CD4-positive, alpha-beta T cell treated with Interleukin-17A for 4 hours (primary cell): Measurements from ENCODE around the gene KRT6A.

ENCODE experiments used
- DNase-seq: peaks from one replicate; pipeline ENCODE4 v3.0.0-alpha.2; 2020; ENCODE audit warnings: mixed read lengths

Gene KRT6A

DNA sequence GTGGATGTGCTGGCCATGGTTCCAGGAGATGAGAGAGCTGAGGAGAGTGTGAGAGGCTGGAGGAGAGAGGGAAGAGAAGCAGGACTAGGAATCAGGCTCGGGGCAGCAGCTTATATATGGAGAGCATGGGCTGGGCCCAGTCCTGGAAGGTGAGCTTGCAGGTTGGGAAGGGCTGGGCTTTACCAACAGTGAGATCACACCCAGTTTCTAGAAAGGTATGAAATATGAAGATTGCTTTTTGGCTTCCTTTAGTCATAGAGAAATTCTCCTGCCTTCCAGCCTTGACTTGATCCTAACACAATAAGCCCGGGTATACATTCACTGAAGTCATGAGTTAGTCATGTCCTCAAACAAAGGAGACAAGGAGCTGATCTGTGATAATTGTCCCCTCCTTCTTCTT is at the start of gene KRT6A:
TSS of gene KRT6A (minus strand) at position 86 of the 400 bp plus-strand sequence. CDS start at position 17, 69 bp downstream.
- no peak for DNase-seq

- peak; percentile 11 for DNase-seq
These were observed 49.1 kb upstream of the KRT6A start for GRCh38 chr12:52542157-52542556.

- no peak for DNase-seq
These were observed 48.7 kb upstream of the KRT6A start for GRCh38 chr12:52541709-52542108.

GRCh38 chr12:52540531-52540930 is 47.5 kb upstream of the KRT6A start:
- no peak for DNase-seq

DNA sequence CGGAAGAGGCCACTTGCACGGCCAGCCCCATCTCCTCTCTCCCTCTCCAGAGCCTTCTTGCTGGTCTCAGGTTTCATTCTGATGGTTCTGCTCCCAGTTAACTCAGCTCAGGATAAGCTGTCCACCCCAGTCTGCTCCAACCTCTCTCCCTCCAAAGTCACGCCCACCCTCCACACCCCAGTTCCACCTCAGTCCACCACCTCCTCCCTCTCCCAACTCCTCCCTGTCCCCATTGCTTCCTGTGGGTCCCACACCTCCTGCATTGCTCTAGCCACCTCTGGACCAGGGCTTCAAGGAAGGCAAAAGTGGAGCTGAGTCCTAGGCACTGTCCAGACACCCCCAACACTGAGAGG is 46.7 kb upstream of the KRT6A start:
- no peak for DNase-seq

DNA sequence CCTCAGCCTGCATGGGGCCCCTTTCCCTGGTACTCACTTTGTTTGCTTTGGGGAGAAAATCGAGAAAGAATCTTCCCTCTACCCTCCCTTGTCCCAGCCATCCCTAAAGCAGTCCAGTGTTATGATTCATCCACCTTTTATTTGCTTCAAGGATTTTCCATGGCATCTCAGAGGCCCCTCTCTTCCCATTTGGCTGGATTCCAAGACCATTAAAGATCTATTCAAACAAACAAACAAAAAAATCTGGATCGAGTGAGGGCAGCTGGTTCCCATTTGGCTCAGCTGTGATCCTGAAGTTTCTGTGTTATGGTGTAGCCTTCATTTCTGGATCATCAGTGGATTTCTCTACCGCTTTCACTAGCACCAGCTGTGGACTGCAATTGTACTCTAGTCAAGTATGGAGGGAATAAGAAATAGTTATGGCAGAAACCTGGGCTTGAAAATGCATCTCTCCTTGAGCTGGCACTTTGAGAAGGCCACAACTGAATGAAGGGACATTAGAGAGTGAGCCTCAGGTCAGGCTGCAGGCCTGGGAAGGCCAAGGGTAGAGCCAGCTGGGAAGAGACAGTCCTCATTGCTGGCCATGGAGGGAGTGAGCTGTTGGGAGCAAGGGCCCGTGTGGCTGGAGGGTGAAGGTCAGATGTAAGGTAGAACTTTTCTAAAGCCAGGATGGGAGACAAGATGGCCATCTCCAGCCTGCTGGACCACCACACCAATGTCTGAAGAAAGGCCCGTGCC is 46.2 kb upstream of the KRT6A start:
- DNase-seq, result no peak

DNA sequence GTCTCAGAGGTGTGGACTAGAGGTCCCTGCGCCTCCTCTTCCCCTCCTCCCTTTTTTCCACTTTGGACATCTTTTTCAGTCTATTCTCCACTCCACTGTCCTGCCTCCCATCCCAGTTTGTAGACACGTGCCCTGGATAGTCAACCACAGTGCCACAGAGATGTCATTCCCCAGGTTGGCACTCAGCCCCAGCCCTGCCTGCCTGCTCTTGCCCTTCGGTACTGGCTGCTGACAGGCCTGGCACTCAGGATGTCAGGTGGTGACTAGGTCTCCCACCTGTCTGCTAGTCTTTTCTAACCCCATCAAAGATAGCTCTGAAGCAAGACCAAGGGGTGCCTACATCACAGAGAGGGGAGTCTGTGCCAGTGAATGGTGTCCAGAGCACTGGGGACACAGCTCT is 44.0 kb upstream of the KRT6A start:
- DNase-seq, result no peak

DNA sequence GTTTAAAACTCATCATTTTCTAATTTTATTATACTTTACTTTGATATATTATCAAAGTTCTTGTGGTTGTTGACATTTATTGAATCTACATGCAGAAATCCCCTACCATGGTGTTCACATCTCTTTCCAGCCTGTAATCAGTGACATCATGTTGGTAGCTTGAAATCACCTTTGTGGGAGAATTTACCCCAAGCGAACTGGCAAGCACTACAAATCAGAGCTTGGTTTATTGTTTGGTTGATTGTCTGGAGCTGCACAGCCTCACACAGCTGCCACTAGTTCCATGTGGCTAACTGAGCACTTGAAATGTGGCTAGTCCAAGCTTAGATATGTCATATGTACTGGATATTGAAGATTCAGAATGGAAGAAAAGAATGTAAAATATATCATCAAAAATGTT is 42.5 kb upstream of the KRT6A start:
- no peak for DNase-seq

GRCh38 chr12:52534482-52534881 is 41.4 kb upstream of the KRT6A start:
- no peak for DNase-seq

GRCh38 chr12:52533686-52534470 is 40.8 kb upstream of the KRT6A start:
- no peak for DNase-seq

DNA sequence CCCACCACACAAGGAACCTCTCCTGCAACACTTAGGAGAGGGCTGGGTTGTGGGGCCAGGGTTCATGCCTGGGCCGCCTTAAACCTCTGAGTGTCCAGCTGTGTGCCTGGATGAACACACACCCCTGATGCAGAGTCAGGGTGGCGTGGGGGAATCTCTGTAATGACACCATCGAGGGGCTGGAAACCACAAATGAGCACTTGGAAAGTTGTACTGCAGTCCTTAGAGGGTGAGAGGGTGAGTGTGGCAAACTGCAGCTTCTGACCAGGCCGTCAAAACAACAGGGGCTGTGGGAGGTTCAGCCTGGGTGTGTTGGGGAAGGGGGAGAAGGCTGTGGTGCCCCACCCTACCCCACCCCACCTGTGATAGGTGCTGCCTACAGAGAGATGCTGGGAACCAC is 39.6 kb upstream of the KRT6A start:
- DNase-seq, result no peak

DNA sequence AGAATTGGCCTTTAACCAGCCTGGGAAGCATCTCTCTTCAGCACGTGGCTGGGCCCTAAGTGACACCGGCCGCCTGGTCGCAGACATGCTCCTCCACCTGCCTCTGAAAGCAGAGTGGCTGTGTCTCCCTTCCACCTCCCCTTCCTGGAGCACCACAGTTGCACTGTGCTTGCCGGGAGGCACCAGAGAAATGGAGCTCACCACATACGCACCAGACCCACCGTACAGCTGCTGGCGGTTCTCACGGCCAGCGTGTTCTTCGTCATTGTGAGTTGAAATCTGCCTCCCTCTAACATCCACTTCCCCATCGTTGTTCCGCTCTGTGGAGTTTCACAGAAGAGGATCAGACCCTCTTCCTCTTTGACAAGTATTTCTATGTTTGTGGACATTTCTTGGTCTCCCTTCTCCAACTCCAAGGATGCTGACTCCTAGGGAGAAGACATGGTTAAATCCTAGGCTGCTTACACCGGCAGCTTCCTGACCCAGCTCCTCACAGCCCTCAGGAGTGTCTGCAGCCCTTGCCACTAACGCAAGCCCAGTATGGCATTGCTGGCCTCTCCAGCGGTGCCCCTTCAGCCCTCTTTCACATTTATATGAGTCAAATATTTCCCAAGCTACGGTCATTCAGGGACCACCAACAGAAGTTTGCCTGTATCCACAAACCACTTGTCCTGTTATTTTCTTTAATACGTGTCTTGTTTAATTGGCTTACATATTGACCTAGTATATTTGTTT is 38.7 kb upstream of the KRT6A start:
- DNase-seq, result no peak

- DNase-seq, result no peak
These were observed 37.8 kb upstream of the KRT6A start for GRCh38 chr12:52530905-52531304.

- no peak for DNase-seq
These were observed 37.3 kb upstream of the KRT6A start for GRCh38 chr12:52530366-52530765.

DNA sequence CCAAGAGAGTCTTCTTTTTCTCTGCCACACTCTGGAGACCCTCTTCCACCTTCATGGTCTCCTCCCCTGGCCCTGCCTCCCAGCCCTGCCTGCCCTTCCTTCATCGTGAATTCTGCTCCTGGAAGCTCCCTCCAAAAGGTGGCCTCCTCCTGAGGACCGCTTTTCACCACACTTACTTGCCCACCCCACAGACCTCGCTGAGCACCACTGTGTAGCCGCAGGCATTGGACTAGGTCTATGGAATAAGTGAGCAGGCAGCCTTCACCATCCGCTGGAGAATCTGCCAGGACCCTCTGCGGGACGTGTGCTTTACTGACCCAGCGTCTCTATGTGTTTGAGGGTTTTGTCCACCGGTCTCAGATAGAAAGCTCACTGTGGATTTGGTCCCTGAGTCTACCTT is 36.8 kb upstream of the KRT6A start:
- DNase-seq, result no peak

GRCh38 chr12:52529417-52529816 is 36.4 kb upstream of the KRT6A start:
- DNase-seq, result no peak

GRCh38 chr12:52528641-52529143 is 35.6 kb upstream of the KRT6A start:
- no peak for DNase-seq

DNA sequence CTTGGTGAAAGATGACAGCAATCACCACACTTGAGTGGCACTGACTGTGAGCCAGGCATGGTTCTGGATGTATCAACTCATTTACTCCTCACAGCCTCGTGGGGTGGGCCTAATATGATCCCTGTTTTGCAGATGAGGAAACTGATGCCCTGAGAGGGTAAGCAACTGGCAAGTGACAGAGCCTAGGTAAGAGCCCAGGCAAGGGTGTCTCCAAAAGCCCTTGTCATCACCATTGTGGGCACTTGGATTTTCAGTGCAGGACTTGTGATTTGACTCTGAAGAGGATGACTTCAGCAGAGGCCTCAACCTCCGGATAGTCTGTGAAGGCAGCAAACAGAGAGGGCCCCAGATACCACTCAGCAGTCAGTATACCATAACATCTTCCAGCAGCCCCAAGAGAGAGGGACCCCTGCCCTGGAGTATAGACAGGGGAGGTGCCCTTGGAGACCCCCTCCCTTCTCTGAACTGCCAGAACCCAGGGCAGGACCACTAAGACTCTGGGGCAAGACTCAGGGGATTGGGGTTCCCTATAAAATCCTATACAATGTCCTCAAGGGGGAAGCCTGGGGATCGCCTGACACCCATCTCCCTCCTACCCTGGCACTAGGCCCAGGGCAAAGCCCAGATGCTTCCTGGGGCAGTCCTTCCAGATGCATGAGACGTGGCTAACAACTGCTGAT is 34.2 kb upstream of the KRT6A start:
- no peak for DNase-seq

- DNase-seq, result no peak
These were observed 33.5 kb upstream of the KRT6A start for GRCh38 chr12:52526511-52526951.

- no peak for DNase-seq
These were observed 32.8 kb upstream of the KRT6A start for GRCh38 chr12:52525661-52526499.

GRCh38 chr12:52524898-52525591 is 32.0 kb upstream of the KRT6A start:
- DNase-seq, result no peak
